GOT3 (cell line): Measurements from ENCODE around the gene DIAPH3.

Experiments used
- DNase-seq: peaks from one replicate; lab custom pipeline; 2025; ENCODE audit warnings: mixed read lengths; lab: John Stamatoyannopoulos, UW

The DIAPH3 gene

GRCh38 chr13:59710996-59711701, 452.6 kb downstream of the DIAPH3 start:
- no peak for DNase-seq

- no peak for DNase-seq
These were observed 453.3 kb downstream of the DIAPH3 start for GRCh38 chr13:59710416-59710815.

- no peak for DNase-seq
These were observed 457.4 kb downstream of the DIAPH3 start for GRCh38 chr13:59706101-59706976.

- DNase-seq = no peak
These were observed 461.5 kb downstream of the DIAPH3 start for GRCh38 chr13:59702269-59702668.

- no peak for DNase-seq
These were observed 462.5 kb downstream of the DIAPH3 start for GRCh38 chr13:59701261-59701660.

- DNase-seq = no peak
These were observed 463.4 kb downstream of the DIAPH3 start for GRCh38 chr13:59700281-59700680.

GRCh38 chr13:59696271-59696670, 467.5 kb downstream of the DIAPH3 start:
- DNase-seq = no peak

GRCh38 chr13:59691501-59692066, 472.1 kb downstream of the DIAPH3 start:
- DNase-seq = no peak

GRCh38 chr13:59690857-59691500, 472.7 kb downstream of the DIAPH3 start:
- DNase-seq = no peak

- DNase-seq = no peak
These were observed 474.7 kb downstream of the DIAPH3 start for GRCh38 chr13:59689057-59689456.

GRCh38 chr13:59686798-59687394, 476.8 kb downstream of the DIAPH3 start:
- no peak for DNase-seq

GRCh38 chr13:59684105-59684504, 479.6 kb downstream of the DIAPH3 start:
- DNase-seq = no peak

GRCh38 chr13:59681636-59682311, 482.0 kb downstream of the DIAPH3 start:
- DNase-seq = no peak

- DNase-seq = no peak
These were observed 483.2 kb downstream of the DIAPH3 start for GRCh38 chr13:59680429-59681024.

GRCh38 chr13:59679254-59679653, 484.5 kb downstream of the DIAPH3 start:
- no peak for DNase-seq

- no peak for DNase-seq
These were observed 485.5 kb downstream of the DIAPH3 start for GRCh38 chr13:59677966-59678814.

- DNase-seq = no peak
These were observed 486.3 kb downstream of the DIAPH3 start for GRCh38 chr13:59677430-59677829.

GRCh38 chr13:59674616-59675015, 489.1 kb downstream of the DIAPH3 start:
- no peak for DNase-seq

- DNase-seq = no peak
These were observed 490.4 kb downstream of the DIAPH3 start for GRCh38 chr13:59673286-59673685.

- DNase-seq = no peak
These were observed 491.3 kb downstream of the DIAPH3 start for GRCh38 chr13:59672445-59672844.
